Measurements from ENCODE around the gene ANKS1A. TPM values are rescaled to one million over a fixed set of nuclear protein-coding genes. Genes with fewer than 3 reads are reported as not detected.
"Not testable (repeated sequence)": the region's sequence is repeated elsewhere in the genome, so short reads cannot be mapped to it uniquely, and the experiment has no call there.

Gene ANKS1A
- total RNA-seq, 4 donors from 2014 or later: 12.1 to 31.8 (median 24.1) TPM

DNA sequence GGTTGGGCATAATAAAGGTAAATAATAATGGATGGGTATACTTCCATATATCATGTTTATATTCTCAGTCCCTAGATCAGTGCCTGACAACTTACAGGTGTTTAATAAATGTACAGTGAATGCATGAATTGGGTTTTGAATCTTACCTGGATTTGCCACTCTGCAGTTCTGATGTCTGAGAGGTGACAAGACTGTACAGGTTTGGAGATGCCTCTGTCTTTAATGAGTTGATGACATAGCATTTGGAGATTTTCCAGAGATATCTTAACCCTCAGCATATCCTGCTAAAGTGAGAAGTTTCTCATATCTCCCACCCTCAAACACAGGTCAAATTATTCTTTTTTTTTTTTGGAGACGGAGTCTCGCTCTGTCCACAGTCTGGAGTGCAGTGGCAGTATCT is 2.2 kb downstream of the ANKS1A start:
- Histone ChIP-seq H3K9me3 (no peaks in the 10 kb centered on the region), H3K4me3 (no peak overlapping the region), H3K27ac (no peak overlapping the region), H3K27me3 (no peaks in the 10 kb centered on the region), H3K36me3 (no peaks in the 10 kb centered on the region), H3K4me1 (no peaks in the 10 kb centered on the region)
- TF ChIP-seq, protein P1, sequence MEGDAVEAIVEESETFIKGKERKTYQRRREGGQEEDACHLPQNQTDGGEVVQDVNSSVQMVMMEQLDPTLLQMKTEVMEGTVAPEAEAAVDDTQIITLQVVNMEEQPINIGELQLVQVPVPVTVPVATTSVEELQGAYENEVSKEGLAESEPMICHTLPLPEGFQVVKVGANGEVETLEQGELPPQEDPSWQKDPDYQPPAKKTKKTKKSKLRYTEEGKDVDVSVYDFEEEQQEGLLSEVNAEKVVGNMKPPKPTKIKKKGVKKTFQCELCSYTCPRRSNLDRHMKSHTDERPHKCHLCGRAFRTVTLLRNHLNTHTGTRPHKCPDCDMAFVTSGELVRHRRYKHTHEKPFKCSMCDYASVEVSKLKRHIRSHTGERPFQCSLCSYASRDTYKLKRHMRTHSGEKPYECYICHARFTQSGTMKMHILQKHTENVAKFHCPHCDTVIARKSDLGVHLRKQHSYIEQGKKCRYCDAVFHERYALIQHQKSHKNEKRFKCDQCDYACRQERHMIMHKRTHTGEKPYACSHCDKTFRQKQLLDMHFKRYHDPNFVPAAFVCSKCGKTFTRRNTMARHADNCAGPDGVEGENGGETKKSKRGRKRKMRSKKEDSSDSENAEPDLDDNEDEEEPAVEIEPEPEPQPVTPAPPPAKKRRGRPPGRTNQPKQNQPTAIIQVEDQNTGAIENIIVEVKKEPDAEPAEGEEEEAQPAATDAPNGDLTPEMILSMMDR (IDR thresholded peaks at IDR 0.05): no peak
- no peak for TF ChIP-seq POLR2A (IDR thresholded peaks at IDR 0.05)
- DNase-seq: no peak
- intact Hi-C loops (cut with DNase I; ENCODE audit: low total_unique reads): no loop called here

DNA sequence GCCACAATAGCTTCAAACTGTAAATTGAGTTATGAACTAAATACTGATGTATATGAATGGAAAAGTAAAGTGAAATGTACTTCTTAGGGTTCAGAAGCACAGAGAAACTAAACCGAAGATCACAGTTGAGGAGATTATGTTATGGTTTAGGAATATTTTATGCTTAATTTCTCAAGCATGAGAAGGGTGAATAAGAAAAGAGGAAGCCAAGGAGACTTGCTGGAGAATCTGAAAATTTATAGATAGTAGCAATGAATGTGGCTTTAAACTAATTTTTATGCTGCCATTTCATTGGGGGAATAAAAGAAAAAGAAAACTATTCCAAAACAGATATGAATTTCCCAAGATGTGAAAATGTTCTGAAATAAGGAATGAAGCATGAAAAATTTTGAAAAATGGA is 5.6 kb downstream of the ANKS1A start:
- Histone ChIP-seq H3K27me3 (no peaks in the 10 kb centered on the region), H3K27ac (no peak overlapping the region), H3K4me3 (no peak overlapping the region), H3K9me3 (no peaks in the 10 kb centered on the region), H3K4me1 (no peaks in the 10 kb centered on the region), H3K36me3 (no peaks in the 10 kb centered on the region)
- no peak for DNase-seq
- no peak for TF ChIP-seq POLR2A (IDR thresholded peaks at IDR 0.05)
- TF ChIP-seq, protein P1 (IDR thresholded peaks at IDR 0.05): no peak
- intact Hi-C loops (cut with DNase I; ENCODE audit: low total_unique reads): no loop called here

DNA sequence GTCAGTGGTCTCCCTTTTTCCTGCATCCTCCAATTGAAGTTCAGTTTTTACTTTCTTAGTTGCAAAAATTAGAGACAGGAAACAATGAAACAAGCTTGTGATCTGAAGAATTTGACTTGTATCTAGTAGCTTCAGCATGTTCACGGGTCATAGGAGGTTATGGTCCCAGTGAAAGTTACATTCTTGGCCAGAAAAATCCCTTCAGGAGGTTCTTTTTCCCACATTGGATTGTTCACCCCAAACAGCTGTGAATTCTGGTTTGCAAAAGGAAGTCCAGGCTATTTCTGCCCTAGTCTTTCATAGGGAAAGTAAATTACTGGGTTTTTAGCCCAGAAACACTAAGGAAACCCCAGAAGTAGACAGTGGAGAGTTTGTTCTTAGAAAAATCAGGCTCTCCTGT is 8.1 kb downstream of the ANKS1A start:
- no peak for DNase-seq
- H3K27ac ChIP-seq: no peak overlapping the region
- no peaks in the 10 kb centered on the region for H3K4me1 ChIP-seq
- H3K36me3 ChIP-seq: no peaks in the 10 kb centered on the region
- no peak overlapping the region for H3K4me3 ChIP-seq
- no peaks in the 10 kb centered on the region for H3K9me3 ChIP-seq
- TF ChIP-seq, protein P1 (IDR thresholded peaks at IDR 0.05): no peak
- TF ChIP-seq POLR2A (IDR thresholded peaks at IDR 0.05): no peak
- no peaks in the 10 kb centered on the region for H3K27me3 ChIP-seq
- intact Hi-C loops (cut with DNase I; ENCODE audit: low total_unique reads): no loop called here

- no peak for TF ChIP-seq POLR2A (IDR thresholded peaks at IDR 0.05)
- TF ChIP-seq, protein P1 (IDR thresholded peaks at IDR 0.05): no peak
- DNase-seq: no peak
- no peaks in the 10 kb centered on the region for H3K36me3 ChIP-seq
- no peak overlapping the region for H3K4me3 ChIP-seq
- no peaks in the 10 kb centered on the region for H3K4me1 ChIP-seq
- H3K27ac ChIP-seq: no peak overlapping the region
- no peaks in the 10 kb centered on the region for H3K9me3 ChIP-seq
- H3K27me3 ChIP-seq: no peaks in the 10 kb centered on the region
- intact Hi-C loops (cut with DNase I; ENCODE audit: low total_unique reads): no loop called here
Observed at GRCh38 chr6:34897716-34898115, 8.7 kb downstream of the ANKS1A start.

DNA sequence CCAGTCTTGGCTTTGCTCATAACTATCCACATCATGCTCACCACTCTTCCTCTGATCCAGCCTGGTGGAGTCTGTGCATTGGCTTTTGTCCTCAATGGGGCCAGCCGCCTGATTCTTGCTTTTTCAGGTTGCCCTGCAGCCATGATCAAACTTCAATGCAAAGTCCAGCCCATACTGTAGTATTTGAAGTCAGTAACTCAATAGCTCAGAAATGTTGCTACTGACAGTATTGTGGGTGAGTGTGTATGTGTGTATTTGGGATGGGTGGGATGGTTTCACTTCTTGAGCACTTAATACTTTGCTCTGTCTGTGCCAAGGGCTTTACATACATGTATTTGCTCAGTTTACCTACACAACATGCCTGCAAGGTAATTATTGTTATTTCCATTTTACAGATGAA is 10.7 kb downstream of the ANKS1A start:
- H3K27me3 ChIP-seq; H3K9me3 ChIP-seq; H3K27ac ChIP-seq; H3K4me1 ChIP-seq; intact Hi-C loops (cut with DNase I; ENCODE audit: low total_unique reads); H3K36me3 ChIP-seq; DNase-seq; H3K4me3 ChIP-seq: not testable (repeated sequence)

- TF ChIP-seq, protein P1 (IDR thresholded peaks at IDR 0.05): no peak
- TF ChIP-seq POLR2A (IDR thresholded peaks at IDR 0.05): no peak
- no peak for DNase-seq
- intact Hi-C loops (cut with DNase I; ENCODE audit: low total_unique reads): no loop called here
- Histone ChIP-seq H3K9me3 (no peaks in the 10 kb centered on the region), H3K4me3 (no peak overlapping the region), H3K36me3 (no peaks in the 10 kb centered on the region), H3K27me3 (no peaks in the 10 kb centered on the region), H3K4me1 (no peaks in the 10 kb centered on the region), H3K27ac (no peak overlapping the region)
Observed at GRCh38 chr6:34900321-34901031, 11.4 kb downstream of the ANKS1A start.
